Adrenal gland (tissue), 12 donors: ENCODE data around the gene ZNF772. TPM values are rescaled to one million over a fixed set of nuclear protein-coding genes. Genes with fewer than 3 reads are reported as not detected.

ENCODE experiments used
- DNase-seq, 7 donors: peaks; one replicate each; pipeline ENCODE4 v3.0.0-alpha.2; 2019 to 2020
- H3K27ac ChIP-seq, 5 donors: fragments of 200-600 bp; sonication (generic) in 4 of 5; 1 replicate in 3 of 5; 2 replicates in 2 of 5; pipeline versions ENCODE4 v1.5.1 to v1.8.0; 2016 to 2020; ENCODE audit warnings: mild to moderate bottlenecking in 1 of 5
- H3K27me3 ChIP-seq: fragments of 200-600 bp; 2 replicates; pipeline ENCODE4 v1.8.0; 2021
- H3K36me3 ChIP-seq, 2 donors: fragments of 200-600 bp; replicated peaks in 1 of 2; 1 replicate in 1 of 2; 2 replicates in 1 of 2; pipeline versions ENCODE4 v1.5.1 to v1.8.0; 2018 to 2022
- H3K4me1 ChIP-seq, 2 donors: fragments of 200-600 bp; replicated peaks in 1 of 2; 1 replicate in 1 of 2; 2 replicates in 1 of 2; pipeline versions ENCODE4 v1.5.1 to v1.8.0; 2018 to 2021
- H3K4me3 ChIP-seq, 4 donors: fragments of 200-600 bp; sonication (generic) in 3 of 4; one replicate each; pipeline ENCODE4 v1.5.1; 2016 to 2018
- H3K9me3 ChIP-seq, 3 donors: fragments of 200-600 bp; sonication (generic) in 1 of 3; replicated peaks in 1 of 3; 1 replicate in 2 of 3; 2 replicates in 1 of 3; pipeline versions ENCODE4 v1.5.1 to v1.8.0; 2016 to 2021
- POLR2A ChIP-seq, 2 donors: fragments of 450-650 bp; IDR thresholded peaks; one replicate each; pipeline ENCODE4 v1.6.1; 2017; ENCODE audit warnings: antibody characterized with exemption in 2 of 2, mild to moderate bottlenecking in 2 of 2, moderate library complexity in 1 of 2
- WGBS, 4 donors: extraction: QIAGEN DNeasy Blood & Tissue Kit in 2 of 4; methylation state at CpG; one replicate each; pipeline versions ENCODE4 v1.1.5 to v1.1.7; 2013 to 2017; 5-methylcytosine and 5-hydroxymethylcytosine counted together
- intact Hi-C, 2 donors: fragments of 100-400 bp; cut with DNase I; formaldehyde crosslinking; loops; one replicate each; pipeline versions ENCODE4 v1.14.1 to v1.15.0; 2022 to 2023
- polyA plus RNA-seq, 3 donors: library from polyadenylated mRNA; stranded (reverse); fragments of 200-250 nt in 2 of 3; fragments of 350-450 nt in 1 of 3; fragmentation: Illumina TruSeq in 1 of 3; extraction: RNeasy Lipid Tissue Mini Kit (QIAGEN cat#74804) in 1 of 3; gene quantifications; one replicate each; pipeline ENCODE4 v1.2.3, GENCODE V29; 2013 to 2014
- total RNA-seq, 9 donors: library from RNA; depleted of rRNA in 4 of 9; stranded (reverse); fragments of >200 nt in 4 of 9; fragments of 120-200 nt in 1 of 9; fragmentation: NEBNext Ultra II Directional in 1 of 9; extraction: Animal tissue kit (Norgen Biotek cat#: 25700) in 1 of 9; gene quantifications; one replicate each; pipeline versions ENCODE4 v1.1.0 to v1.2.4, GENCODE V29; 2013 to 2023
- TF ChIP-seq, protein P1 (sequence below), 6 experiments: fragments of 450-650 bp in 4 of 6; fragments of 200-600 bp in 2 of 6; sonication (generic) in 1 of 6; IDR thresholded peaks; 1 replicate in 5 of 6; 2 replicates in 1 of 6; pipeline versions ENCODE4 v1.5.1 to v1.8.0; 2016 to 2021; ENCODE audit warnings: antibody characterized with exemption in 6 of 6, mild to moderate bottlenecking in 2 of 6, moderate library complexity in 1 of 6
- donor health status: healthy with polysubstance abuse.
- donor health status: Bipolar disorder and iron deficiency.
- donor health status: DM: yes; HTN: yes; CAD: no.
- donor health status: DM: no; HTN: no; CAD: no.
- donor health status: DM: no; HTN: no; CAD: no.
- donor health status: DM: yes; HTN: yes; CAD: no.

The ZNF772 gene
- total and polyA plus RNA-seq, 12 donors, result 1.4 to 27.9 (median 16.1) TPM

DNA sequence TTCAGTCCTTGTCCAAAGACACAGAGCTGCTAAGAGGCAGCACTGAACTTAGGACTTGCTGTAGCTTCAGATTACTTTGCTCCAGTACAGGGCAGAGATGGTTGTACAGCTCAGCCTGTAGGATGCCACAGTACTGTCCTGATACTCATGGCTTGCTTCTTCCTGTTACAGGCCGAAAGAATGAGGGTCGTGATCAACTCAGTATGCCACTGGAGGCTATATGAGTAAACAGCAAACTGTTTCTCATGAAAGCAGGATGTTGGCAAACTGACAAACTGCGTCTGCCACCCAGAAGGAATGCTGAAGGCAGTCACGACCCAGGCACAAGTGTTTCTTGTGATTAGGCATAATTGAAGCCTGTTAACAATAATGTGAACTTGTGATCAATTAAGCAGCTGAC lies 39.4 kb downstream of the ZNF772 start:
- Histone ChIP-seq H3K9me3 (no peaks in the 10 kb centered on the region), H3K4me3 (no peak overlapping the region), H3K36me3 (peaks cover 0 to 5% of the 10 kb centered on the region in 2 donors), H3K27ac (no peak overlapping the region), H3K27me3 (no peaks in the 10 kb centered on the region), H3K4me1 (peaks cover 11 to 17% of the 10 kb centered on the region in 2 donors)
- WGBS, 4 donors, result 73 to 91% (median 79%) methylated on average over 4 of the region's 4 CpGs
- intact Hi-C loops, result no loop called here
- no peak for TF ChIP-seq POLR2A (IDR thresholded peaks at IDR 0.05)
- TF ChIP-seq, protein P1, sequence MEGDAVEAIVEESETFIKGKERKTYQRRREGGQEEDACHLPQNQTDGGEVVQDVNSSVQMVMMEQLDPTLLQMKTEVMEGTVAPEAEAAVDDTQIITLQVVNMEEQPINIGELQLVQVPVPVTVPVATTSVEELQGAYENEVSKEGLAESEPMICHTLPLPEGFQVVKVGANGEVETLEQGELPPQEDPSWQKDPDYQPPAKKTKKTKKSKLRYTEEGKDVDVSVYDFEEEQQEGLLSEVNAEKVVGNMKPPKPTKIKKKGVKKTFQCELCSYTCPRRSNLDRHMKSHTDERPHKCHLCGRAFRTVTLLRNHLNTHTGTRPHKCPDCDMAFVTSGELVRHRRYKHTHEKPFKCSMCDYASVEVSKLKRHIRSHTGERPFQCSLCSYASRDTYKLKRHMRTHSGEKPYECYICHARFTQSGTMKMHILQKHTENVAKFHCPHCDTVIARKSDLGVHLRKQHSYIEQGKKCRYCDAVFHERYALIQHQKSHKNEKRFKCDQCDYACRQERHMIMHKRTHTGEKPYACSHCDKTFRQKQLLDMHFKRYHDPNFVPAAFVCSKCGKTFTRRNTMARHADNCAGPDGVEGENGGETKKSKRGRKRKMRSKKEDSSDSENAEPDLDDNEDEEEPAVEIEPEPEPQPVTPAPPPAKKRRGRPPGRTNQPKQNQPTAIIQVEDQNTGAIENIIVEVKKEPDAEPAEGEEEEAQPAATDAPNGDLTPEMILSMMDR (IDR thresholded peaks at IDR 0.05), result no peak
- no peak for DNase-seq

DNA sequence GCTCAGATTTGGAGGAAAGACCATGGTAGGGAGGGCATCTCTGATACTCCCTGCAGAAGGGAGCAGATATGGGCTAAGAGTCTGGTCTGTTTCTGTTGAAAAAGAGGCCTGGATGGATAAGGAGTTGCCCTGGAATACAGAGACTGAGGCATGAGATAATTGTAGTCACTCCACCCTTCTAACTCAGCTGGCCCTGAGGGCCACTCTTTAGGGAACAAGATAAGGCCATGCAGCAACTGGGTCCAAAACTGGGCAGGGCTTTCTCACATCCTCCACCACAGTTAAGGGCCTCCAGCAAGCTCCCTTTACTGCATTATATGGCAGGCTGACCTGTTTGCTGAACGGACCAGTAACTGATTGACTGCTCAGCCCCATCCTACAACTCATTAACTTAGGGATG lies 40.9 kb downstream of the ZNF772 start:
- Histone ChIP-seq H3K4me3 (no peak overlapping the region), H3K4me1 (peaks cover 11 to 17% of the 10 kb centered on the region in 2 donors), H3K36me3 (peaks cover 0 to 5% of the 10 kb centered on the region in 2 donors), H3K27ac (no peak overlapping the region), H3K9me3 (no peaks in the 10 kb centered on the region), H3K27me3 (no peaks in the 10 kb centered on the region)
- no peak for TF ChIP-seq POLR2A (IDR thresholded peaks at IDR 0.05)
- TF ChIP-seq, protein P1 (IDR thresholded peaks at IDR 0.05), result no peak
- no peak for DNase-seq
- intact Hi-C loops, result no loop called here
- WGBS, 4 donors, result 80 to 100% (median 94%) methylated on average over 1 of the region's 1 CpG

DNA sequence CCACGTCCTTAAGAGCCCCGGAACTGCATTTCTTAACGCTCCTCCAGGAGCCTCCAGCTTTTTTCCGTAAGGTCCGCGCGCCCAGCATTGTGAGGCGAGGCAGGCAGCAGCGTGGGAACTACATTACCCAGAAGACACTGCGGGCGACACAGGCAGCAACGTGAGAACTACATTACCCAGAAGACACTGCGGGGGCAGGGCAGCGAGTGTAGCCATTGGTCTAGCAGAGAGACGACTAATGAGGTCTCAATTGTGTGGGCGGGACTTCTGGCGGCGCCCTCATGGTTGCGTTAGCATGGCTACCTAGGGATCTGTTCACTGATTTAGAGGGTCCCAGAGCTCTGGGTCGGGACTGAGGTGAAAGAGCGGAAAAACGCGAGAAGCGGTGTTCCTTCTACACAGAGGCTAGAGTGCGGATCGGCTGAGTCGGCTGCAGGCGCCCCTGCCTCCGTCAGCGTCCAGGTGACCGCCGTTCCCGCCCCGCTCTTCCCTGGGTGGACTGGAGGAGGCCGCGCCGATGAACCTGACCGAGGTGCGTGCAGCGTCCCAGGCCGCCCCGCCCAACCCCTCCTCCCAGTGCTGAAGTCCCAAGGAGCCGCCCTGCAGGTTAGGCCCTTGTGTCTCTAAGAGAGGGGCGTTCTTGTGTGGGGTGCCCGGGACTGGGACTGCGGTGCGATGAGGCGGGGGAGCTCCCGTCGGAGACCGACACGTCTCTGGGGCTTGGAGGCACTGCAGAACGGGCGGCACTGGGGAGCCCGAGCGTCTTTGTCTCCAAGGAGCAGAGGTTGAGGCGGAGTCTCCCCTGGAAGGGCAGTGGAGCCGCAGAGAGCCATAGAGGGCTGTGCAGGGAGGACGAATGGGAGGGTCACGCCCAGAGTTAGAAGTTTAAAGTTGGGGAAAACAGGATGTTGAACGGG lies 42.0 kb downstream of the ZNF772 start, which contains the start of gene ZNF749:
Gene ZNF749 (plus strand): TSS at position 264 of the 917 bp plus-strand sequence. CDS start 254 bp downstream, at position 518.
- peaks cover 0 to 5% of the 10 kb centered on the region in 2 donors for H3K36me3 ChIP-seq
- H3K9me3 ChIP-seq, result no peaks in the 10 kb centered on the region
- DNase-seq, result peak; percentile 98 to 100 (median 99)
- peaks cover 11 to 17% of the 10 kb centered on the region in 2 donors for H3K4me1 ChIP-seq
- WGBS, 4 donors, result 0 to 2% (median 1%) methylated on average over 24 to 61 of the region's 61 CpGs
- peak within 1 kb of the TSS in 3 of 5 donors; percentile 48 to 75 (median 48) for H3K27ac ChIP-seq
- intact Hi-C loops, result no loop called here
- H3K4me3 ChIP-seq, result peak within 1 kb of the TSS; percentile 73 to 99 (median 81)
- no peaks in the 10 kb centered on the region for H3K27me3 ChIP-seq
- TF ChIP-seq, protein P1 (IDR thresholded peaks at IDR 0.05), result no peak
- TF ChIP-seq POLR2A (IDR thresholded peaks at IDR 0.05), result peak in 1 of 2 donors; percentile 12

DNA sequence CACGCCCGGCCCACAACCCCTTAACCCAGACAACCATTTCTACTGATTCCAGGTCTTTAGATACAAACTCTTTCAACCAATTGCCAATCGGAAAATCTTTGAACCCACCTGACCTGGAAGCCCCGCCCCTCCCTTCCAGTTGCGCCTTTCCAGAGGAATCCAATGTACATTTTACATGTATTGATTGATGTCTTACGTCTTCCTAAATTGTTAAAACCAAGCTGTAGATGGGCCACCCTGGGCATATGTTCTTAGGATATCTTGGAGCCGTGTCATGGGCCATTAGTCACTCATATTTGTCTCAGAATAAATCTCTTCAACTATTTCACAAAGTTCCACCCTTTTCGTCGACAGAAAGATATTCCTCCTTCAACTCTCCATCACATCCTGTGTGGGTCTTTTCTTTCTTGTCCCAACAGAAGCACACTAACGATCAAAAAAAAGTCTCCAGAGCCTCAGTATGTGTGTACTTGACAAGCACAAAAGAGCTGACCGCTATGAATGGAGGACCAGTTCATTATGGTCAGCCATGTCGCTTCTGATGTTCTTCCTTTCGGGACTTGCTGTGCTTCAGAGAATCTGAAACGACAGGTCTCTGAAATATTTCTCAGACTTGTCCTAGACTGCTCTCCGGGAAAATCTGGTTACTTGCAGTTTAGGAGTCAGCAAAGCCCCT lies 42.8 kb downstream of the ZNF772 start:
- peak overlapping the region in 1 of 5 donors; percentile 4 for H3K27ac ChIP-seq
- no peak for TF ChIP-seq POLR2A (IDR thresholded peaks at IDR 0.05)
- TF ChIP-seq, protein P1 (IDR thresholded peaks at IDR 0.05), result no peak
- intact Hi-C loops, result no loop called here
- H3K9me3 ChIP-seq, result no peaks in the 10 kb centered on the region
- peak in 1 of 7 donors; percentile 54 for DNase-seq
- H3K4me3 ChIP-seq, result peak overlapping the region in 3 of 4 donors; percentile 73 to 99 (median 84)
- peaks cover 11 to 17% of the 10 kb centered on the region in 2 donors for H3K4me1 ChIP-seq
- H3K36me3 ChIP-seq, result peaks cover 0 to 5% of the 10 kb centered on the region in 2 donors
- 26 to 34% (median 28%) methylated on average over 15 of the region's 15 CpGs for WGBS, 4 donors
- no peaks in the 10 kb centered on the region for H3K27me3 ChIP-seq
